Stimulated activated CD8-positive, alpha-beta memory T cell treated with anti-CD3 and anti-CD28 coated beads, Interleukin-15, amount 100 ng/mL, for 24 hours (primary cell): ENCODE data around the gene ZNF511.
A peak's percentile ranks its signal among the peaks of the same experiment; 100 is the strongest.
"Not testable (repeated sequence)": the region's sequence is repeated elsewhere in the genome, so short reads cannot be mapped to it uniquely, and the experiment has no call there.

Experiments
- DNase-seq: peaks from one replicate; pipeline ENCODE4 v3.0.0-alpha.2; 2020; ENCODE audit warnings: low read depth

Gene ZNF511, protein sequence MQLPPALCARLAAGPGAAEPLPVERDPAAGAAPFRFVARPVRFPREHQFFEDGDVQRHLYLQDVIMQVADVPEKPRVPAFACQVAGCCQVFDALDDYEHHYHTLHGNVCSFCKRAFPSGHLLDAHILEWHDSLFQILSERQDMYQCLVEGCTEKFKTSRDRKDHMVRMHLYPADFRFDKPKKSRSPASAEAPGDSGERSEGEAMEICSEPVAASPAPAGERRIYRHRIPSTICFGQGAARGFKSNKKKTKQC

GRCh38 chr10:133308421-133309099, at the start of gene ZNF511, which contains the start of gene TUBGCP2:
Gene ZNF511 (plus strand): TSS chr10:133308914. CDS start chr10:133308944, 30 bp downstream.
Gene TUBGCP2 (minus strand): TSS chr10:133308872. CDS start chr10:133302941, 5,931 bp downstream.
- DNase-seq: peak; percentile 84

DNA sequence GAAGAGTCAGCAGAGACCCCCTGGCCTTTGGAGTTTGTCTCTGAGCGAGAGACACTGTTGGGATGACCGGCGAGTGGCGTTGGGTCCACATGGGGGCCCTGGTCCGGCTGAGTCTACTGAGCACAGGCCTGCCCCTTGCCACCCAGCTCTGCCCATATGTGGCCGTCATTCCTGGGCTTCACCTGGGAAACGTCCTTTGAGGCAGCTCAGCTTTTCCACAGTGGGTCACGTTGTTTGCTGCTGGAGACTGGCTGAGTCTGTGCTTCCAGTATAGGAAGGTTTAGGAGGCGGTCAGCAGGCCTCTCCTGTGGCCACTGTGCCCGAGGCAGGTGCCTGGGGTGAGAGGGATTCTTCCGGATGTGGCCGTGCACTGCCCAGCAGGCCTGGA, 49.1 kb upstream of the ZNF511 start:
- no peak for DNase-seq

DNA sequence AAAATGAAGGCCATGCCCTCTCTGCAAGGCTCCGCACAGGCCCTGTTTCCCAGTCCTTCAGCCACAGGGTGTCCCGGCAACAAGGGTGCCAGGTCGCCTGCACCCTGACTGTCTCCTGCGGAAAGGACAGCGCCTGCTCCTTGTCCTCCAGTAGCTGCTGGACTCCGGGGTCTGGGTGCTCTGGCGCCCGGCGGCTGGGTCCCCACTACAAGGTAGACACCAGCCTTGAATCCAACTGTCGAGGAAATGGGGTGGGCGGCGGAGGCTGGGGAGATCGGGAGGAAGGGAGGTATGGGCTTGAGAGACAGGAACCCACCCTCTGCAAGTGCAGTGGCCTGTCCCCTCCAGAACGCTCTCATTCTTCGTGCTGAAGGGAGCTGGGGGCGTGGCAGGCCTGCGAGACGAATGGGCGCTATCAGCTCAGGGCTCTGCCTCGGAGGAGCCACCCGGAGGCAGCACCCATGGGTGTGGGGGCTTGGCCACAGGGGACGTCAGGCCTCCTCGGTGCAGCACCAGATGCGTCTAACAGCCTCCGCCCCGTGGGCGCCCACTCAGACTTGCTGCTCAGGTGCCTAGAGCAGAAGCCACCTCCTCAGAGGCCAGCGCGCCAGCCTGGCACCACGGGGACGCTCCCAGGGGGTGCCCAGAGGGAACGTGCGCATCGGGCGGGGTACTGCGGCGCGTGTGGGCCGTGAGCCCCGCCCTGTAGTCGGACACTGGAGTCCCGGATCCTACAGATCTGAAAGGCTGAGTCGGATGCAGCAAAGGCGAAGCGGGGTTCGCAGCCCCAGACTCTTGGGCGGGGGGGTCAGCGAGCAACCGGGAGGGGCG, 47.6 kb upstream of the ZNF511 start:
- no peak for DNase-seq

DNA sequence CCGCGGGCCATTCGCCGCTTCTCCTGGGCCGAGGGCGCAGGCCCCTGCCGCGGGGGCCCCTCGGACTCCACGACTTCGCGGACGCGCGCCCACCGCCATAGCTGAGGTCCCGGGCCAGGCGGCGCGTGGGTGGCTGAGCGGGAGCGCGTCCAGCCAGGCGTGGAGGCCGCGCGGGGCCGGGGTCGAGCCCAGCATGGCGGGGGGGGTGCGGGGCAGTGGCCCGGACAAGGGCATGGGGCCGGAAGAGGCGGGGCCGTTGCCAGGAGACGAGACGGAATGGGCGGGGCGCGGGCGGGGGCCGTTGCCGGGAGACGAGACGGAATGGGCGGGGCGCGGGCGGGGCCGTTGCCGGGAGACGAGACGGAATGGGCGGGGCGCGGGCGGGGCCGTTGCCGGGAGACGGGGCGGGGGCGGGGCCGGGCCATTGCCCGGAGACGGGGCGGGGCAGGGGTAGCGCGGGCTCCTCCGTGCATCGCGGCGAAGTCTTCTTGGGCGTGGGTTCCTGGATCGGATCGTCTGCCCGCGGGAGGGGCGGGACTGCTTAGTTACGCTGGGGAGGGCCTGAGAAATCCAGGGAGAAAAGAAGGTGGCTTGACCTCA, 46.9 kb upstream of the ZNF511 start:
- peak; percentile 69 for DNase-seq

DNA sequence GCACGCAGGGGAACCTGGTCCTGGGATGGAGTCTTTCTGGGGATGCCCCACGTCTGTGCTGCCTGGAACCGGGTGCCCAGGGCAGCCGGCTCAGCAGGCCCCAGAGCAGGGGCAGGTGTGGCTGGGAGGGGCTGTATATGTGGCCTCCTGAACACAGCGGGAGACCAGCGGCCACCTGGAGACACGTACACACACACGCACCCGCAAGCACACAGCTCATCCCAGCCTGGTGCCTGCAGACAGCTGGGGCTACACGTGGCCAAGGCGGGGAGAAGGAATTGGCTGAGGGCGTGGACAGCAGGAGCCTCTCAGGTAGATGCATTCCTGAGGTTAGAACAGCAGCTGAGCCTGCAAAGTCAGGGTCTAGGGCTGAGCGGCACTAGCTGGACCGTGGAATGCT, 46.0 kb upstream of the ZNF511 start:
- DNase-seq: no peak

DNA sequence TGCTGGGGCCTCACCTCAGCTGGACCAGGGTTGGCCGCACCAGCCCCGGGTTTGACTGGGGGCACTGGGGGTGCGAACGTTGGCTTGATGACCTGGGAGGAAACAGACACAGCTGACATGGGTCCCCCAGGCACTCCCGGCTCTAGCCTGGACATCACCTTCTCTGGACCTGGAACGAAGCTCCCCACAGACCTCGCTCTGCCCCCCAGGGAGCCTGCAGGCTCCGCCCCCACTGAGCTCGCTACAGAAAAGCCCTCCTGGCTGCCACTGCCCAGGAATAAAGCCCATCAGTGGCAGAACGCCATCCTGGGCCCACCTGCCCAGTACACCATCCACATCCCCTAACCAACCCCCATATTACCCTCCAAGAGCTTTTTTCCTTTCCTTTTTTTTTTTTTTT, 45.0 kb upstream of the ZNF511 start:
- DNase-seq: no peak

GRCh38 chr10:133264461-133264860, 44.3 kb upstream of the ZNF511 start:
- DNase-seq: no peak

DNA sequence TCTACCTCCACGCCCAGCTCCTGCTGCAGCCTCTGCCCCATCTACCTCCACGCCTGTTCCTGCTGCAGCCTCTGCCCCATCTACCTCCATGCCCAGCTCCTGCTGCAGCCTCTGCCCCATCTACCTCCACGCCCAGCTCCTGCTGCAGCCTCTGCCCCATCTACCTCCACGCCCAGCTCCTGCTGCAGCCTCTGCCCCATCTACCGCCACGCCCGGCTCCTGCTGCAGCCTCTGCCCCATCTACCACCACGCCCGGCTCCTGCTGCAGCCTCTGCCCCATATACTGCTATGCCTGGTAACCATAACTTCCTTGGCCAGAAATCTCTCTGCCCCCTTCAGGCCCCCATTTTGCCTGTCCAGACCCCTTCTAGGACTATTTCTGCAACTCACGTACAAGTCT, 43.7 kb upstream of the ZNF511 start:
- not testable (repeated sequence) for DNase-seq

DNA sequence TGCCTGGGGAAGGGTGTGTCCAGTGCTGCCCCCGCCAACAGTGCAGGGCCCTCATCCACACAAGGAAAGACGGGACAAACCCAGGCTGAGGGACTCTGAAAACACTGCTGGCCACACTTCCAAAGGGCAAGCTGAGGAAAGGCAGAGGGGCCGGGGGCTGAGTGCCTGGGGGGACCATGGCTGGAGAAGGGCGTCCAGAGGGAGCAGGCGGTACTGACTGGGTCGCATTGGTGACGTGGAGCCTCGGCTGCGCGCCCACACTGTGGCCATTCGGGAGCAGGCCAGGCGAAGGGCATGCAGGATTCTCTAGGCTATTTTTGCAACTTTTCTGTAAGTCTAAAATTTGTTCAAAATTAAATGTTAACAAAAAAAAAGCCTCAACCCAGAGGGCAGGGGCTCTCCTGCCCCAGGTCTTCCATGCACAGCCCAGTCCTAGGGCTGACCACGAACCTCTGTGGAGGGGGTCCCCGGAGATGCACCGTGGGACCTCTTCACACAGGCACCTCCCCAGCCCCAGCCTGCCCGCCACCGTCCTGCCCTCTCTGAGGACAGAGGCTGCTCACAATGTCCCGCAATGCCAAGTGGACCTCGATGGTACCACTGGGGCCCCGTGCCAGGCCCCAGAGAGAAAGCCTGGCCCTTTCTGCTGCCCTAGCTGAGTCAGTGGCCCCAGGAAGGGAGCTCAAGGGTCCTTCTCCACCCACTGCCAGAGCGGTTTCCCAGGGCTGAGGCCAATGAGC, 42.5 kb upstream of the ZNF511 start:
- no peak for DNase-seq

DNA sequence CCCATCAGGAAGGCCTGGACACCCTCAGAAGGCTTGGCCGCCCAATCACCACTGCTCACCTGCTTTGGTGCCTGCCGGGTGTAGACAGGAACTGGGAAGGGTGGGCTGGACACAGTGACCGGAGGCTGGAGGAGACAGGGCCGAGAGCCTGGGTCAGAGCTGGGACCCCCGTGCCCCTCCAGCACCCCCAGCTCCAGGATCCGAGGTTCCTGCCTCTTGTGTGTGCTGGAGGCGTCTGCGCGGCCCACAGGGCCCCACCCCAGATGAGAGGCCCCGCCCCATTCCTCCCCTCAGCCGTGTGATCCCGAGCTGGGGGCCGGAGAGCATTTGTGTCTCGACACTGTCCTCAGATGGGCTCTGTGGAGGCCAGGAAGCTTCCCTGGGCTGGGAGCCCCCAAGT, 41.4 kb upstream of the ZNF511 start:
- no peak for DNase-seq

GRCh38 chr10:133267829-133268228, 40.9 kb upstream of the ZNF511 start:
- DNase-seq: no peak

DNA sequence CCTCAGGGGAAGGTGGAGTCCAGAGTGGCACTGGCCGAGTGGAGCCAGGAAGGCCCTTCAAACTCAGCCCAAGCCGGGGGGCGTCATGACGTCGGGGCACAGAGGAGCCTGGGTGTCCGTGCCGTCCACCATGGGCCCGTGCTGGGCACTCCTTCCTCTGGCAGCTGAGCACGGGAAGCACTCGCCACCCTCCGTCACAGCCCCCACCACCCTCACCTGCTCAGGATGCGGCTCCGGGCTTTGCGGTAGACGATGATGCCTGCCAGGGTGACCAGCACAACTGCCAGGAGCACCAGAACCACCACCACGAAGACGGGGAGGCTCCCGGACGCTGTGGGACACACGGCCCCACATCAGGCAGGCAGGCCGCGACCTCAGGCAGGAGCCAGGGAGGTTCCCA, 40.2 kb upstream of the ZNF511 start:
- no peak for DNase-seq

DNA sequence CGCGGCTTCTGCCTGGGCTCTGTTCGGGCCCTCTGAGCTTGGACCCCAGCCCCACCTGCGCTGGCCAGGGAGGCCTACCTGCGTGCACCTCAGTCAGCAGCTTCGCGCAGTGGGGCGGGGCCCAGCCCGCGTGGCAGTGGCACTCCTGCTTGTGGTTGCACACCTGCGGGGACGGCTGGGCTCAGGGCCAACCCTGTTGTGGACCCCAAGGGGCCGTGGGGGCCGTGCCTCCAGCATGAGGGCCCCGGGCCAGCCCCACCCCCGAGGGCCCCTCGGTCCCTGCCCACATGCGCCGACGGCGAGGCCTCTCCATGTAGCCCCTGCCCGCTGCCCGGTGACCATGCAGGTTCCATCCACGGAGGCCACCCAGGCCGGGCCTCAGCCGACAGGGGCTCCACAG, 39.3 kb upstream of the ZNF511 start:
- no peak for DNase-seq

- no peak for DNase-seq
Measured at GRCh38 chr10:133270204-133270603, 38.5 kb upstream of the ZNF511 start.

DNA sequence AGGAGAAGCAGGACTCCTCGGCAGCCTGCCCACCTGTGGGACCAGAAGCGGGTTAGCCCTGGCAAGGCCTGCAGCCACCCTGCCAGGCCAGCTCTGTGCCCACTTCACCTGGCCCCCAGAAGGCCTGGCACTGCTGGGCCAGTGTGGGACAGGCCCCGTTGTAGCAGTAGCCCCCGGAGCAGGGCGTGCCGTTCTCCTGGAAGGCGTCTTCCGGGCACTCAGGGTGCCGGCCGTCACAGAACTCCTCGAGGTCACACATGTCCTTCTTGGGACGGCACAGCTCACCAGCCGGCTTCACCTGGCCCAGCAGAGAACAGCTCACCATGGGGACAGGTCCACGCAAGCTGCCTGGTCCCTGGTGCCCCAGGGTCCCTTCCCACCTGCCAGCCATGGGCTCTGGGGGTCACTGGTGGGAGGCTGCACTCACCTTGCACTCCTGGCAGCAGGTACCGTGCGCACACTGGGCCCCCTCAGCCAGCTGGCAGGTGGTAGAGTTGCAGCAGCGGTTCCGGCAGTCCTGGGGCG, 37.9 kb upstream of the ZNF511 start:
- no peak for DNase-seq

GRCh38 chr10:133271521-133272300, 37.0 kb upstream of the ZNF511 start:
- no peak for DNase-seq

DNA sequence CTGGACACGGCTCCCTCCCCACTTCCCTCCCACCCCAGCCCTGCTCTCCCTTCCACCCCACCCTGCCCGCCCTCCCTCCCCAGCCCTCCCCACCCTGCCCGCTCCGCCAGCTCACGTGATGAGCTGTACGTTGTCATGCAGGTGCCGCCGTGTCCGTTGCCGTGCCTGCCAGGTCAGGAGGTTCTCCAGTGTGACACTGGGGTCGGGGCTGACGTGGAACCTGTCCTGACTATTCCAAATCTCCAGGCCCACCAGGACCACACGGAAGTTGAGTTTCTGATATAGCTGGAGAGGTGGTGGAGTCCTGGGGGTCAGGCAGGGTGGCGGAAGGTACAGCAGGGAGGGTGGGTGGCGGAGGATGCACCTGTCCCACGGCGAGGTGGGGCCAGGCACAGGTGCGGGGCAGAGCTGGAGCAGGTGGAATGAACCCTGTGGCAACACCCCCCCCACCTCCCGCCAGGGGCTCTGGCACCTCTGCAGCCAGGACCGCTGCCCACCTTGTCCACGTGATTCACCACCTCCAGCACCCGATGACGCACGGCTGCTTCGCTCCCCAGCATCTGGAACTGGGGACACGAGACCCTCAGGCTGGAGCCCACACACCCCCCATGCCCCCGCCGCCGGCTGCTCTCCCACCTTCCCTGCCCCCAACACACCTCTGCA, 36.3 kb upstream of the ZNF511 start:
- no peak for DNase-seq

DNA sequence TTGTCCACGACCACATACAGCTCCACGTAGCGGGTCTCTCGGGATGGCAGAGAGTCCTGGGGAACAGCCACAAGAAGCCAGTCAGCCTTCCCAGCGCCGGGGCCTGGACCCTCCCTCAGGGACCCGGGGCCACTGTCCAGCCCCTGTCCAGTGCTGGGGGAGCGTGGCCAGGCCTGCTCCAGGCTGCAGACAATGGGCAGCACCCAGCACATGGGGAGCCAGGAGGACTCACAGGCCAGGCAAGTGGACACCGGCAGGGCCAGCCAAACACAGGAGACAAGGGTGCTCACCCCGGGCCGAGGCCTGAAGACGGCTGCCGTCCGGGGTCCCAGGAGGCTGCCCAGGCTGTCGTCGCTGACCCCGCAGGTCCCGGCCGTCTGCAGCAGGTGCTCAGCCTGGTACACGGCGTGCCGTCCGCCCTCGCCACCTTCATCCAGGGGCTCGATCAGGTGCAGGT, 35.7 kb upstream of the ZNF511 start:
- no peak for DNase-seq

GRCh38 chr10:133273534-133274143, 35.1 kb upstream of the ZNF511 start:
- DNase-seq: no peak
